AG09319 (cell line): ENCODE results near the gene KPNA1.

Experiments
- DNase-seq: peaks from one replicate; pipeline ENCODE4 v3.0.0-alpha.2; 2010; ENCODE audit warnings: low read depth; ENCODE audit errors: extremely low read depth
- TF ChIP-seq, protein P1 (sequence below): IDR thresholded peaks from 2 replicates; pipeline ENCODE4 v1.5.1; 2011; ENCODE audit warnings: low read depth, mild to moderate bottlenecking, inconsistent platforms, low read length, moderate library complexity

The KPNA1 gene

DNA sequence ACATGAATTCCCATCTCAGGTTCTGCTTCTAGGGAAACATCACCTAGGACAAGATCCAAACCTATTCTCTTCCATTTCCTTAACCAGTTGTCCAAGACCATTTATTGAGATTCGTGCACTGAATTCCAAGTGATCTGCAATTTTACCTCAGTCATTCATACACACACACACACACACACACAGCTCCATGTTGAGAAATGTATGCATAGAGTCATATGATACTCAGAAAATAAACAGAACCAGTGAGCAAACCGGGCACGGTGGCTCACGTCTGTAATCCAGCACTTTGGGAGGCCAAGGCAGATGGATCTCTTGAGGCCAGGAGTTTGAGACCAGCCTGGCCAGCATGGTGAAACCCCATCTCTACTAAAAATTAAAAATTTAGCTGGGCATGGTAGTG is 6.1 kb upstream of the KPNA1 start:
- DNase-seq, result no peak
- TF ChIP-seq, protein P1, sequence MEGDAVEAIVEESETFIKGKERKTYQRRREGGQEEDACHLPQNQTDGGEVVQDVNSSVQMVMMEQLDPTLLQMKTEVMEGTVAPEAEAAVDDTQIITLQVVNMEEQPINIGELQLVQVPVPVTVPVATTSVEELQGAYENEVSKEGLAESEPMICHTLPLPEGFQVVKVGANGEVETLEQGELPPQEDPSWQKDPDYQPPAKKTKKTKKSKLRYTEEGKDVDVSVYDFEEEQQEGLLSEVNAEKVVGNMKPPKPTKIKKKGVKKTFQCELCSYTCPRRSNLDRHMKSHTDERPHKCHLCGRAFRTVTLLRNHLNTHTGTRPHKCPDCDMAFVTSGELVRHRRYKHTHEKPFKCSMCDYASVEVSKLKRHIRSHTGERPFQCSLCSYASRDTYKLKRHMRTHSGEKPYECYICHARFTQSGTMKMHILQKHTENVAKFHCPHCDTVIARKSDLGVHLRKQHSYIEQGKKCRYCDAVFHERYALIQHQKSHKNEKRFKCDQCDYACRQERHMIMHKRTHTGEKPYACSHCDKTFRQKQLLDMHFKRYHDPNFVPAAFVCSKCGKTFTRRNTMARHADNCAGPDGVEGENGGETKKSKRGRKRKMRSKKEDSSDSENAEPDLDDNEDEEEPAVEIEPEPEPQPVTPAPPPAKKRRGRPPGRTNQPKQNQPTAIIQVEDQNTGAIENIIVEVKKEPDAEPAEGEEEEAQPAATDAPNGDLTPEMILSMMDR, result no peak

DNA sequence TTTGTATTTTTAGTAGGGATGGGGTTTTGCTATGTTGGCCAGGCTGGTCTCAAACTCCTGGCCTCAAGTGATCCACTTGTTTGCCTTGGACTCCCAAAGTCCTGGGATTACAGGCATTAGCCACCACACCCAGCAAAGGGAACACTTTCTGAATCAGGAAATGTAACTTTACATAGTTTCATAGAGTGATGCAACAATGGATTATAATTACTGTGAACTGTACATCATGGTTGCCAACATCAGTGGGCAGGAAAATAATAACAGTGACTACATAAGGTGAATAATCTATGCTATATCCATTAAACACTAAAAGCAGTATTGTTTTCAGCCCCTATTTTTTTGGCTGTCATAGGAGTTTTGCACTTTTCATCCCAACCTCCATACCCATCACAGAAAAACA is 5.0 kb upstream of the KPNA1 start:
- no peak for DNase-seq
- TF ChIP-seq, protein P1, result no peak

DNA sequence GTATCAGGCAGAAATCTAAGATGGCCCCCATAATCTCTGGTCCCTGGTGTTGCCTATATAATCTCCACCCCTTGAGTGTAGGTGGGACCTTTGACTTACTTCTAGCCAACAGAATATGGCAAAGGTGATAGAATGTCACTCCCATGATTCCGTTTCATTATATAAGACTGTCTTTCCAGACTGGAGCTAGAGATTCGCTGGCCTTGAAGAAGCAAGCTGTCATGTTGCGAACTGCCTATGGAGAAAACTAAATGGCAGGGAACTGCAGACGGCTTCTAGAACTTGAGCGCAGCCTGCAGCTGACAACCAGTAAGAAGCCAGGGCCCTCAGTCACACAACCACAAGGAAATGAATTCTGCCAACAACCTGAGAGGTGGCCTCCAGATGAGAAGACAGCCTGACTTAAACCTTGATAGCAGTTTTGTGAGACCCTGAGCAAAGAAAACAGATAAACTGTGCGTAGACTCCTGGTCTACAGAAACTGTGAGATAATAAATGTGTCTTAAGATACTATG is 2.2 kb upstream of the KPNA1 start:
- TF ChIP-seq, protein P1, result no peak
- DNase-seq, result no peak

DNA sequence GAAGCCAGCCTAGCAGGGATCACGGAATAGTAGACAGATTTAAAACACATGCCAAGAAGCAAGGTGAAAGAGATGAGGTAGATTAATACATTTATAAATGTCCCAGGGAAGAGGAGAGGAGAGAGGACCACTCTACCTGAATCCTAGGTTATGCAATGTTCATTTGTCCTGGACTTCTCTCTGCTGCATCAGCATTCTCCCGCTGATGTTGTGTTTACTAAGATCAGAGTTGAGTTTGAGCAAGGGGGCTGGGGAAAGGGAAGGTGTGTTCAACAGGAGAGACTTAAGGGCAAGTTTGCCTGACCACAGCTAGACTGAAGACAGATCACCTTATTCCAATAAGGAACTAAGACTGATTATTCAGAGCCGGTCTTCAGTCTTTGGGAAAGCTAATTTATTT is 1.1 kb upstream of the KPNA1 start:
- TF ChIP-seq, protein P1, result no peak
- DNase-seq, result no peak

DNA sequence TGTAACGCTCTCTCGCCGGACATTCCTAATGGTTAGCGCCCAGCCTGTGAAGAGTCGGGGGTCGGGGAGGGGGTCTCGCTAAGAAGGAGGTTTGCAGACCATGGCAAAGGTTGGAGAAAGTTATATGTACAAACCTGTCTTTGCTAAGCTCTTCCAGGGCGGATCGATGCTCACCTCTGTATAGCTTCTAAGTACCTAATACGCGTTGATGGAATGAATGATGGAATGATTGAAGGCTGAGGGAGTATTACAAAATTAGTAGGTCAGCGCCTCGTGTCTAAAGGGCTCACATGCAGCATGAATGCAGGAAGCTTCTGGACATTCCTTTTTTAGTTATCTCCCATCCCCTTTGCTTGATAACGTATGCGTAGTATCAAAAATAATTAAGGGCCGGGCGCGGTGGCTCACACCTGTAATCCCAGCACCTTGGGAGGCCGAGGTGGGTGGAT is 305 bp upstream of the KPNA1 start:
- TF ChIP-seq, protein P1, result no peak
- no peak for DNase-seq

DNA sequence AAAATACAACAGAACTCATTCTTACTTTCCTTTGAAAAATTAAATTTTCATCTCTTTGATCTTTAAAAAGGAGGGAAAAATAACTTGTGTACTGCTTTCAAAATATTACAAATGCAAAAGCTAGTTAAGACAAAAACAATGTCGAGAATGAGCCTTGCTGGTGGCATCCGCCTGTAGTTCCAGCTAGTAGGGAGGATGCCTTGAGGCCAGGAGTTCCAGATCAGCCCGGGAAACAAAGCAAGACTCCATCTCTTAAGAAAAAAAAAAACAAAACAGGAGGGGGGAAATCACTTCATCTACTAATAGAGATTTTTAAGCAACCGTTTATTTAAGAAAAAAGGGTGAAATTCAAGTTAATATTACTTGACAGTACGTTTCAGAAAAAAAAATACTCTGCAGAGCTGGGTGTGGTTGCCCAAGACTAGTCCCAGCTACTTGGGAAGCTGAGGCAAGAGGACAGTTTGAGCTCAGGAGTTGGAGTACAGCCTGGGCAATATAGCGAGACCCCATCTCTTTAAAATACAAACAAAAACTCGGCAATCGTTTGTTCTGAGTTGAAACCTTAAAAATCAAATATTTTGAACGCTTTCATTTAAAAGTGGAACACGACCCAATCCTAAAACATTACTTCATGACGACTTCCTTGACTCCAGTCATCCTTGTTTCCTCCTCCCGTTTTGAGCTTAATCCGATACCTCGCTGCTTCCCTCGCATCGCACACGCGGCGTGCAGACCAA is 1.2 kb downstream of the KPNA1 start:
- no peak for DNase-seq
- TF ChIP-seq, protein P1, result no peak

DNA sequence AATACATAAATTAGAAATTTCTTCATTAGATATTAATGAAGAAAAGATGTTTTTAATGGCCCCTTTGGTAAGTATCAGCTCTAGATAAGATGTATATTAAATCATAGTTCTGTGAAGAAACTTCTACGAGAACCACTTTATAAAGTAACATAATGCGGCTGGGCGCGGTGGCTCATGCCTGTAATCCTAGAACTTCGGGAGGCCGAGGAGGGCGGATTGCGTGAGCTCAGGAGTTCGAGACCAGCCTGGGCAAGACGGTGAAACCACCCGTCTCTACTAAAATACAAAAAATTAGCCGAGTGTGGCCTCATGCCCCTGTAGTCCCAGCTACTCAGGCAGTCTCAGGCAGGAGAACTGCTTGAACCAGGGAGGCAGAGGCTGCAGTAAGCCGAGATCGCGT is 2.5 kb downstream of the KPNA1 start:
- no peak for DNase-seq
- TF ChIP-seq, protein P1, result no peak
